HCT116 (cell line): ENCODE data around the gene CLDN20.

Experiments used
- CTCF ChIP-seq, 3 experiments: fragments of 200-600 bp in 1 of 3; sonication (generic) in 1 of 3; IDR thresholded peaks in 2 of 3; conservative IDR thresholded peaks in 1 of 3; 2 replicates each; pipeline ENCODE4 v1.5.1; 2012 to 2017; ENCODE audit warnings: low read depth in 2 of 3, low read length in 2 of 3, antibody characterized with exemption in 1 of 3, borderline replicate concordance in 1 of 3, control low read depth in 1 of 3, mild to moderate bottlenecking in 1 of 3, mixed read lengths in 1 of 3, mixed run types in 1 of 3, moderate library complexity in 1 of 3; ENCODE audit not compliant: insufficient read depth in 1 of 3
- EZH2 ChIP-seq: fragments of 200-600 bp; sonication (generic); IDR thresholded peaks from 2 replicates; pipeline ENCODE4 v1.6.1; 2017; ENCODE audit warnings: antibody characterized with exemption, mixed run types
- MAX ChIP-seq: IDR thresholded peaks from 2 replicates; pipeline ENCODE4 v1.6.1; 2012
- POLR2A ChIP-seq: IDR thresholded peaks from 2 replicates; pipeline ENCODE4 v1.7.0; 2011; ENCODE audit warnings: borderline replicate concordance; ENCODE audit not compliant: insufficient read depth, insufficient read length; ENCODE audit errors: extremely low read depth
- RAD21 ChIP-seq: IDR thresholded peaks from 2 replicates; pipeline ENCODE4 v1.6.1; 2012; ENCODE audit warnings: low read depth, mild to moderate bottlenecking
- SRF ChIP-seq: IDR thresholded peaks from 2 replicates; pipeline ENCODE4 v1.6.1; 2012; ENCODE audit warnings: low read depth
- TCF7L2 ChIP-seq: IDR thresholded peaks from 2 replicates; pipeline ENCODE4 v1.7.0; 2011; ENCODE audit warnings: borderline replicate concordance, inconsistent platforms; ENCODE audit not compliant: insufficient read depth, insufficient read length; ENCODE audit errors: extremely low read depth
- YY1 ChIP-seq: IDR thresholded peaks from 2 replicates; pipeline ENCODE4 v1.6.1; 2011; ENCODE audit warnings: low read length, low read depth, moderate library complexity, mild to moderate bottlenecking; ENCODE audit not compliant: insufficient replicate concordance; ENCODE audit errors: extremely low read depth

DNA sequence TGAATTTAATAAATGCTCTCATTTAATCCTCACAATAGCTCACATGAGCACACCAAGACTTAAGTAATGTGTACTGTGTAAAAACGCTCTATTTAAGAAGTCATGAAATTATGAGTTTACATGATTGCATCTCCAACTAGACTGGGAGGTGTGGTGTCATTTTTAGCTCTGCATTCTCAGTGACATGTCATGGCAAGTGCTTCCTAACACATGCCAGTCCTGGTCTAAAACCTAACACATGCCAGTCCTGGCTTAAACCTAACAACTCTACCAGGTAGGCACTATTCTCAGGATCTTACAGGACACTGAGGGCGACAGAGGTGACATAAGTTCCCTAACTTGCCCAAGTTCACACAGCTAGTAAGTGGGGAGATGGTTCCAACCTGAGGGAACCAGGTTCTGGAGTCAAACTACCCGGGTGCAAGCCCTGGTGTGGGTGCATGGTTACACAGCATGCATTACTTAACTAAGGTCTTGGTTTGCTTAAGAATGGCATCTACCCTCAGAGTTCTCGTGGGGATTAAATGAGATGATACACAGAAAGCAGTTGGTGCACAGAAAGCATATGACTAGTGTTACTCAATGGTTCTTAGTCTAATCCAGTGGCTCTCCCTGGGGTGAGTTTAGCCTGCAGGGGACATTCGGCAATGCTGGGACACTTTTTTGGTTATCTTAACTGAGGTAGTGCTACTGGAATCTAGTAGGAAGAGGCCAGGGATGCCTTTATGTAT, 14.7 kb downstream of the CLDN20 start:
- TF ChIP-seq CTCF (IDR thresholded peaks at IDR 0.05 in 2 of 3, conservative IDR thresholded peaks at IDR 0.05 in 1 of 3; ENCODE audit: borderline replicate concordance in 1 of 3, insufficient read depth in 1 of 3, low read depth in 2 of 3, low read length in 2 of 3), result no peak
- TF ChIP-seq POLR2A, result no peak
- TF ChIP-seq EZH2, result no peak
- TF ChIP-seq YY1, result no peak
- no peak for TF ChIP-seq MAX
- no peak for TF ChIP-seq TCF7L2
- no peak for TF ChIP-seq SRF
- TF ChIP-seq RAD21, result no peak
